Activated gamma-delta T cell treated with anti-CD3 and anti-CD28 coated beads, Interleukin-2, amount 50 U/mL, for 16 hours (primary cell): ENCODE data around the gene IL32.

ENCODE experiments used
- DNase-seq: peaks from one replicate; pipeline ENCODE4 v3.0.0-alpha.2; 2020; ENCODE audit warnings: low read depth

IL32 gene

DNA sequence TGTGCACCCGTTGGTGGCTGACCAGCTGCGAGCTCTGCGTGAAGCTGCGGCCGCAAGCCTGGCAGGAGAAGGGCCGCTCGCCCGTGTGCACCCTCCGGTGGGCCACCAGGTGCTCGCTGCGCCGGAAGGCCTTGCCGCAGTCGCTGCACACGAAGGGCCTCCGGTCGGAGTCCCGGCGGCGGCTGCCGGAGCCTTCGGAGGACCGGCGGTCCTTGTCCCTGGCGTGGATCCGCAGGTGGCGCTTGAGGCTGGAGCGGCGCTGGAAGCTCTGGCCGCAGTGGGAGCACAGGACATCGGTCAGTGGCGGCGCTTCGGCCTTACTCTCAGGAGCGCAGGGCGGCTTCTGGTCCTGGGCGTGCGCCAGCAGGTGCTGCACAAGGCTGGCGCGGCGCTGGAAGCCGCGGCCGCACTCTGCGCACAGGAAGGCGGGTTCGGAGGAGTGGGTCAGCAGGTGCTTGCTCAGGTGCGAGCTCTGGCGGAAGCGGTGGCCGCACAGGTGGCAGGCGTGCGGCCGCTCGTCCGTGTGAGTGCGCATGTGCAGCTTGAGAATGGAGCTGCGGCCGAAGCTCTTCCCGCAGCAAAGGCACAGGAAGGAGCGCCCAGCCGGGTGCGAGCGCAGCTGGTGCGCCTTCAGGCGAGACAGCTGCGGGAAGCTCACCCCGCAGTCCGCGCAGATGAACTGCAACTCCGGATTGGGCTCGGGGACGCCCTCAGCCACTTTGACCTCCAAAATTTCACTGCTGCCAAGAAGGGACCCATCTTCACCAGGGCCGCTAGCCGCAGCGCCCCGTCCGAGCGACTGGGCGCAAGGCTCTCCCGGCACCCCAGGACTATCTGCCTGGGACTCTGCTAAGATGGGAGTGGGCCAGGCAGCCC lies 24.5 kb downstream of the IL32 start:
- no peak for DNase-seq

- no peak for DNase-seq
These were observed 26.1 kb downstream of the IL32 start for GRCh38 chr16:3091551-3091950.

GRCh38 chr16:3092501-3092941 lies 27.1 kb downstream of the IL32 start:
- no peak for DNase-seq

DNA sequence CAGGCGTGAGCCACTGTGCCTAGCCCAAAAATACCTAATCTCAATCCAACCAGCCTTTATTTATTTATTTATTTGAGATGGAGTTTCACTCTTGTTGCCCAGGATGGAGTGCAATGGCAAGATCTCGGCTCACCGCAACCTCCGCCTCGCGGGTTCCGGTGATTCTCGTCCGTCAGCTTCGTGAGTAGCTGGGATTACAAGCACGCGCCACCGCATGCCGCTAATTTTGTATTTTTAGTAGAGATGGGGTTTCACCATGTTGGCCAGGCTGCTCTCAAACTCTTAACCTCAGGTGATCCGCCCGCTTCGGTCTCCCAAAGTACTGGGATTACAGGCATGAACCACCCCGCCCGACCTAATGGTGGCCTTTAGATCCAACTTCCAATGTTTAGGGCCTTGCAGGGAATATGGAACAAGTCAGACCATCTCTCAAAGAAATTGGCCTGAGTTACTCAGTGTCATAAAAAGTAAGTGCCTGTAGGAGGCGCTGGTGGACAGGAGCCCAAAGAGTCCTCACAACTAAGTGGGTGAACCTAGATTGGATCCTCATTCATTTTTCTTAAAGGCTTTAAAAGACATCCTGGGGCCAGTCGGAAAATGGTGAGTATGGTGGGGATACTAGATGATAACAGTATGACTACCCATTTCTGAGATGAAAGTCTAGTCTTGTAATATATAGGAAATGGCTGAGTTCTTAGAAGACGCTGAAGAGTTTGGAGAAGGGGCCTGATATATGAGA lies 29.0 kb downstream of the IL32 start:
- DNase-seq = no peak

GRCh38 chr16:3095869-3096268 lies 30.4 kb downstream of the IL32 start:
- peak; percentile 43 for DNase-seq

- no peak for DNase-seq
These were observed 30.9 kb downstream of the IL32 start for GRCh38 chr16:3096362-3096761.

- DNase-seq = no peak
These were observed 31.8 kb downstream of the IL32 start for GRCh38 chr16:3097266-3097665.

DNA sequence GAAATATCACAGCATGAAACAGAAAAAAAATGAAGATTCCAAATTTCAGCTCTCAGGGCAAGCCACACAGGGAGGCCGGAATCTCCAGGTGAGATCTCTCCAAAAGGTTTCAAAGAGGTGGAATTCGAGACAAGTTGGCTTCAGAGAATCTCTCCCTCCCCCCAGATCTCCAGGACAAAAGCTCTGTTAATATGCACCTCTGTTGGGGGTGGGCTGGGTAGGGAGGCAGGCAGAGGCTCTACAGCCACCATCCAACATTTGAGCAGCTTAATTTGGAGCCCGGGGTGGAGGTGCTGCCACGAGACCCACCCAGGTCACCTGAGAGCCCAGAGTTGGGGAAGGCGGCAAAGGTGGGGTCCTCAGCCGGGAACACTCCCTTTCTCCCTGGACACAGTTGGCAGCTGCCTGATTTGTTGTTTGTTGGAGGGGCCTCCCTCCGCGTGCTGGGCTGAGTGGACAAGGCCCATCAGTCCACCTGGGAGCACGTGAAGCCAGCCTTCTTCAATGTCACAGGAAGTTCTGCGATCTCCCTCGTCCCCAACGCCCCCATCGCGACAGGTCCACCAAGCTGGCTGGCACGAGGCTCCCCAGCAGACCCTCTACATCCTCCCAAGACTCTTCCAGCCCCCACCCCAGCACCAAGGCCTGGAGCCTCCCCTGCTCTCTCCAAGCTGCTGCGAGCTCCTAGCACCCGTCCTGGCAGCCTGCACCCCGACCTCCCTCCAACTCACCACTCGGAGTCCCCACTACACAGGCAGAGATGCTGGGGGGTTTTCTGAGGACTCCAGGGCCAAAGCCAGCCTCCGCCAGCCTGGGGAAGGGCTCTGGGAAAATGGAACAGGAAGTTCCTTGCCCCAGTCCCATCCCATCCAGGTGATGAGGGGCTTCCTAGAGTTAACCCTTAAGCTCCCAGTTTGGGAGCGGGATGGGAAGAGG lies 33.3 kb downstream of the IL32 start, which contains the start of gene ZSCAN10:
Gene ZSCAN10, minus strand, starts transcription at position 836 of the 936 bp plus-strand sequence. CDS start 6,357 bp downstream, outside the sequence.
- DNase-seq = no peak

DNA sequence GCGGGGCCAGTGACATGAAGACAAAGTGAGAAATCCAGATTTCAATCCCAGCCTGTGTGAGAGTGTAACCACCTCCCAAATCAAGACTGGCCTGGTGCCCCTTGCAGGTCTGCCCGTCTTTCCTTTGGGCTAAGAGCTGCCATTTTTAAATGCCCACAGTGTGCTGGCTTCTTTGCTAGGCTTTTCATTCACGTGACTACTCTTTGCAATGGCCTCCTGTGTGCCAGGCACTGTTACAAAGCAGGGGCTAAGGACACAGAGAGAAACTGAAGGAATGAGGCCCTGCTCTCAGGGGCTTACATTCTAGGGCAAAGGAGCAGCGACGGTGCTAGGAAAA lies 33.9 kb downstream of the IL32 start:
- no peak for DNase-seq

GRCh38 chr16:3099732-3100499 lies 34.5 kb downstream of the IL32 start:
- DNase-seq = peak; percentile 83

- DNase-seq = no peak
These were observed 35.8 kb downstream of the IL32 start for GRCh38 chr16:3101018-3101840.

GRCh38 chr16:3101841-3102470 lies 36.5 kb downstream of the IL32 start:
- DNase-seq = no peak

DNA sequence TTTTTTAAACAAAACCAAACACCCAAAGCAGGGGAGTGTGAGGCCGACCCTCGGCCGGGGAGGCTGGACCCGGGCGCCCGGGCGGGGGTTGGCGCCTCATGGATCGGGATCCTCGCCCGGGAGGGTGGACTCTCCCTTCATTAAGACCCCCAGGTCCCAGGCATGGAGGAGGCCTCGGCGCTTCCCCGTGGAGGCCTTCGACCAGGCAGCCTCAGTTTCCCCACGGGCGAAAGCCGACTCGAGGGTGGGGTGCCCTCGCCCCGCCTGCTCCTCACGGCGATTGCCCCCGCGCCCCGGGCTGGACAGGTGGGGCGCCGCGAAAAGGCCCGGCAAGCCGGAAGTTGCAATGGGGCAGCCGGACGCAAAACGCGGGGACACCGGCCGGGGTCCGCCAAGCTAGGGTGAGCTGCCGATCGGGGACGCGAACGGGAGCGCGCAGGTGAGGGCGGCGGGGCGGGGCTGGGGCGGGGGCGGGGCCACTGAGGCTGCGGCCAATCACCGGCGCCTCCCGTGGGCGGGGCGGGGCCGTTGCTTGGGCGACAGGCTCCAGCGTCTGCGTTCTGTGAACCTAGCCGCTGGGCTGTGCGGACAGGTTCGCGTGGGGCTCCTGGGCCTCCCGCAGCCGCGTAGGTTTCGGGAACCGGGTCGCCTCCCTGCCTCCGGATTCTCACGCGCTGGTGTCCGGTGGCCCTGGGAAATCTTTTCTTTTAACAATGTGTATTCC lies 40.9 kb downstream of the IL32 start:
- peak; percentile 87 for DNase-seq

GRCh38 chr16:3112058-3112880 lies 46.8 kb downstream of the IL32 start, which contains the start of gene ZNF205:
ZNF205 (plus strand) TSS chr16:3112586; CDS start chr16:3113431, 845 bp downstream.
- DNase-seq = no peak

DNA sequence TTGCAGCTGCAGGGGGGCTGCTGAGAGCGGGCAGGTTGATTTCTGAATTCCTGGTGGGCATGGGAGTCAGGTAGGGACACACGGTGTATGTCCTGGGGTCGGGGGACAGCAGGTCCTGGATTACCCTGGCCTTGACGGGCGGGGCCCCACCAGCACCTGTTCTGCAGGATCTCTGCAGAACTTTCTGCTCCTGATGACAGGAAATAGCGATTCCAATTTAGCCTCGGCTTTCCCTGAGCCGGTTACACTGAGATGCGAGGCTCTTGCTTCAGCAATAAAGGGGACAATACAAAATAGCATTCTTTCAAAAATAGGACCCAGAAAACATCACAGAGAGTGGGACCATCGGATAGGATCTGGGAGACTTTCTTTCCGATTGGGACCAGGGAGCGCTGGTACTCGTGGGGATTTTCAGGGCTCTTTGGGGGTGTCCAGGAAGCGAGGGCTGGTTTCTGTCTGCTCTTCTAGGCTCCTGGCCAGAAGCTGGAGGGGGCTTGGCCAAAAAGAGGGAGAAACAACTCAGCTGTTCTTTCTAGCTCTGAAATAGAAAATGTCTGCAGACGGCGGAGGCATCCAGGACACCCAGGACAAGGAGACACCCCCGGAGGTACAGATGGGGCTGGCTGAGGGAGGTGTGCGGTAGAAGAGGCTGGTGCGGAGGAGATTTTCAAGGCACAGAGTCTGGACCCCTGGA lies 47.6 kb downstream of the IL32 start:
- DNase-seq = no peak

GRCh38 chr16:3113765-3114479 lies 48.5 kb downstream of the IL32 start:
- no peak for DNase-seq

- DNase-seq = no peak
These were observed 49.6 kb downstream of the IL32 start for GRCh38 chr16:3115003-3115402.
